Naive thymus-derived CD4-positive, alpha-beta T cell (primary cell): ENCODE results near the gene MAML2. TPM values are rescaled to one million over a fixed set of nuclear protein-coding genes. Genes with fewer than 3 reads are reported as not detected.
A peak's percentile ranks its signal among the peaks of the same experiment; 100 is the strongest.

ENCODE experiments used
- ATAC-seq: fragments of 150-1000 bp; cut with Tn5 transposase; 2 replicates; pipeline ENCODE4 v1.10.0; 2021; ENCODE audit warnings: mild to moderate bottlenecking, moderate library complexity
- CTCF ChIA-PET: fragments of 350-600 bp; sonication (Branson Sonifier 250); formaldehyde crosslinking; loops from one replicate; lab custom pipeline; 2021; ENCODE audit warnings: antibody characterized with exemption; lab: Charles Lee
- POLR2A ChIA-PET: fragments of 350-600 bp; sonication (Branson Sonifier 250); formaldehyde crosslinking; loops from one replicate; lab custom pipeline; 2021; ENCODE audit warnings: antibody characterized with exemption, inconsistent platforms; lab: Charles Lee
- DNase-seq, 9 donors: peaks; one replicate each; pipeline versions ENCODE4 v3.0.0 to v3.0.0-alpha.2; 2020 to 2022; ENCODE audit warnings: mixed read lengths in 1 of 9
- H3K27ac ChIP-seq: one replicate; pipeline ENCODE4 v1.7.0; 2013; ENCODE audit warnings: mild to moderate bottlenecking, low read depth, low read length, moderate library complexity
- H3K27me3 ChIP-seq, 2 donors: one replicate each; pipeline ENCODE4 v1.7.0; 2013; ENCODE audit warnings: low read length in 2 of 2, mild to moderate bottlenecking in 2 of 2, moderate library complexity in 2 of 2; ENCODE audit not compliant: control insufficient read depth in 2 of 2, insufficient read depth in 2 of 2
- H3K36me3 ChIP-seq, 3 experiments: 1 replicate in 2 of 3; 2 replicates in 1 of 3; pipeline ENCODE4 v1.7.0; 2013; ENCODE audit warnings: low read length in 3 of 3, mild to moderate bottlenecking in 3 of 3, moderate library complexity in 1 of 3; ENCODE audit not compliant: insufficient read depth in 3 of 3, control insufficient read depth in 2 of 3
- H3K4me1 ChIP-seq, 2 donors: one replicate each; pipeline ENCODE4 v1.7.0; 2013; ENCODE audit warnings: low read length in 2 of 2, mild to moderate bottlenecking in 2 of 2, moderate library complexity in 1 of 2; ENCODE audit not compliant: control insufficient read depth in 2 of 2, insufficient read depth in 2 of 2
- H3K4me3 ChIP-seq: 2 replicates; pipeline ENCODE4 v1.7.0; 2013; ENCODE audit warnings: mild to moderate bottlenecking, low read length
- H3K9me3 ChIP-seq, 3 experiments: 1 replicate in 2 of 3; 2 replicates in 1 of 3; pipeline ENCODE4 v1.7.0; 2013; ENCODE audit warnings: low read length in 3 of 3; ENCODE audit not compliant: control insufficient read depth in 2 of 3
- H3K27ac Mint-ChIP-seq, 9 donors: one replicate each; pipeline ENCODE4 v1.8.0; 2020 to 2022; ENCODE audit warnings: mixed read lengths in 9 of 9, mild to moderate bottlenecking in 8 of 9, moderate library complexity in 5 of 9, inconsistent platforms in 2 of 9
- H3K27me3 Mint-ChIP-seq, 5 donors: one replicate each; pipeline ENCODE4 v1.8.0; 2021 to 2022; ENCODE audit warnings: mixed read lengths in 5 of 5, mild to moderate bottlenecking in 1 of 5
- H3K36me3 Mint-ChIP-seq, 5 donors: one replicate each; pipeline ENCODE4 v1.8.0; 2020 to 2022; ENCODE audit warnings: mixed read lengths in 5 of 5, mild to moderate bottlenecking in 3 of 5, inconsistent platforms in 1 of 5
- H3K4me1 Mint-ChIP-seq, 7 donors: one replicate each; pipeline ENCODE4 v1.8.0; 2020 to 2022; ENCODE audit warnings: mixed read lengths in 7 of 7, mild to moderate bottlenecking in 3 of 7, inconsistent platforms in 1 of 7
- H3K4me3 Mint-ChIP-seq, 10 donors: one replicate each; pipeline ENCODE4 v1.8.0; 2020 to 2022; ENCODE audit warnings: mild to moderate bottlenecking in 10 of 10, mixed read lengths in 10 of 10, moderate library complexity in 6 of 10, inconsistent platforms in 2 of 10
- H3K9me3 Mint-ChIP-seq, 11 donors: one replicate each; pipeline ENCODE4 v1.8.0; 2020 to 2022; ENCODE audit warnings: mixed read lengths in 11 of 11, mild to moderate bottlenecking in 4 of 11, inconsistent platforms in 1 of 11, moderate library complexity in 1 of 11
- intact Hi-C, 2 donors: fragments of 100-400 bp; cut with micrococcal nuclease; formaldehyde crosslinking; loops; one replicate each; pipeline ENCODE4 v1.15.1; 2023
- polyA plus RNA-seq, 2 donors: library from polyadenylated mRNA; unstranded; fragments of 300-500 nt; fragmentation: Illumina TruSeq; gene quantifications; one replicate each; pipeline ENCODE4 v1.2.3, GENCODE V29; 2021
- total RNA-seq, 6 experiments: library from RNA in 5 of 6; stranded (reverse) in 5 of 6; gene quantifications; 1 replicate in 5 of 6; 2 replicates in 1 of 6; pipeline ENCODE4 v1.2.3 and lab custom pipeline; 2021 to 2026

Gene MAML2
- total and polyA plus RNA-seq, 7 experiments from 2014 or later: 12.6 to 81.3 (median 52.5) TPM

GRCh38 chr11:96123301-96123700 lies 219.7 kb downstream of the MAML2 start:
- POLR2A ChIA-PET: no interaction called here
- peaks cover 21 to 87% (median 68%) of the 10 kb centered on the region in 7 donors for H3K4me1 Mint-ChIP-seq
- peaks cover 8 to 68% (median 56%) of the 10 kb centered on the region in 5 donors for H3K36me3 Mint-ChIP-seq
- peak overlapping the region in 1 of 10 donors; percentile 23 for H3K4me3 Mint-ChIP-seq
- CTCF ChIA-PET: no interaction called here
- intact Hi-C loops: no loop called here
- ATAC-seq (no peak), DNase-seq (no peak)
- no peaks in the 10 kb centered on the region for H3K27me3 ChIP-seq
- H3K9me3 Mint-ChIP-seq: peaks cover 0 to 7% (median 0%) of the 10 kb centered on the region in 11 donors
- H3K4me3 ChIP-seq: no peak overlapping the region
- H3K9me3 ChIP-seq: no peaks in the 10 kb centered on the region
- no peaks in the 10 kb centered on the region for H3K27me3 Mint-ChIP-seq
- peaks cover 17 to 21% of the 10 kb centered on the region in 2 donors for H3K4me1 ChIP-seq
- peak overlapping the region in 6 of 9 donors; percentile 25 to 84 (median 62) for H3K27ac Mint-ChIP-seq
- H3K27ac ChIP-seq: no peak overlapping the region
- H3K36me3 ChIP-seq: peaks cover 0 to 20% (median 0%) of the 10 kb centered on the region in 3 experiments

- no peak overlapping the region for H3K4me3 Mint-ChIP-seq
- ChIA-PET POLR2A (interaction anchor here (0.6 kb wide), 1 partner anchor 10 kb away, joined by 3 read pairs; no protein-coding TSS in a partner anchor), CTCF (interaction anchor here (0.7 kb wide), 1 partner anchor 214 kb away, joined by 3 read pairs; no protein-coding TSS in a partner anchor)
- H3K27ac Mint-ChIP-seq: peak overlapping the region in 5 of 9 donors; percentile 46 to 84 (median 58)
- H3K4me1 ChIP-seq: peaks cover 17 to 21% of the 10 kb centered on the region in 2 donors
- H3K9me3 ChIP-seq: no peaks in the 10 kb centered on the region
- H3K27ac ChIP-seq: no peak overlapping the region
- H3K36me3 Mint-ChIP-seq: peaks cover 8 to 70% (median 61%) of the 10 kb centered on the region in 5 donors
- no peaks in the 10 kb centered on the region for H3K27me3 Mint-ChIP-seq
- H3K4me1 Mint-ChIP-seq: peaks cover 22 to 87% (median 67%) of the 10 kb centered on the region in 7 donors
- H3K9me3 Mint-ChIP-seq: peaks cover 0 to 8% (median 0%) of the 10 kb centered on the region in 11 donors
- intact Hi-C loops: no loop called here
- ATAC-seq (no peak), DNase-seq (no peak)
- no peak overlapping the region for H3K4me3 ChIP-seq
- H3K27me3 ChIP-seq: no peaks in the 10 kb centered on the region
- H3K36me3 ChIP-seq: peaks cover 0 to 20% (median 0%) of the 10 kb centered on the region in 3 experiments
Observed at GRCh38 chr11:96122601-96123074, 220.4 kb downstream of the MAML2 start.

GRCh38 chr11:96119211-96119610 lies 223.8 kb downstream of the MAML2 start:
- Histone ChIP-seq H3K36me3 (peaks cover 0 to 23% (median 0%) of the 10 kb centered on the region in 3 experiments), H3K27ac (no peak overlapping the region), H3K9me3 (no peaks in the 10 kb centered on the region), H3K4me3 (no peak overlapping the region), H3K4me1 (peaks cover 4 to 13% of the 10 kb centered on the region in 2 donors), H3K27me3 (no peaks in the 10 kb centered on the region)
- no peak for ATAC-seq
- POLR2A ChIA-PET: no interaction called here
- no peaks in the 10 kb centered on the region for H3K27me3 Mint-ChIP-seq
- H3K4me1 Mint-ChIP-seq: peaks cover 13 to 85% (median 64%) of the 10 kb centered on the region in 7 donors
- no peak overlapping the region for H3K4me3 Mint-ChIP-seq
- H3K27ac Mint-ChIP-seq: peak overlapping the region in 2 of 9 donors; percentile 15 to 17
- intact Hi-C loops: loop anchor here in 1 of 2 donors (2.0 kb wide), 1 partner anchor 18 kb away; no protein-coding TSS in a partner anchor
- H3K9me3 Mint-ChIP-seq: peaks cover 0 to 8% (median 0%) of the 10 kb centered on the region in 11 donors
- no peak for DNase-seq
- H3K36me3 Mint-ChIP-seq: peaks cover 8 to 76% (median 66%) of the 10 kb centered on the region in 5 donors
- CTCF ChIA-PET: interaction anchor here (0.7 to 0.9 kb wide), 2 partner anchors 65 to 224 kb away, joined by 3 read pairs; no protein-coding TSS in a partner anchor

DNA sequence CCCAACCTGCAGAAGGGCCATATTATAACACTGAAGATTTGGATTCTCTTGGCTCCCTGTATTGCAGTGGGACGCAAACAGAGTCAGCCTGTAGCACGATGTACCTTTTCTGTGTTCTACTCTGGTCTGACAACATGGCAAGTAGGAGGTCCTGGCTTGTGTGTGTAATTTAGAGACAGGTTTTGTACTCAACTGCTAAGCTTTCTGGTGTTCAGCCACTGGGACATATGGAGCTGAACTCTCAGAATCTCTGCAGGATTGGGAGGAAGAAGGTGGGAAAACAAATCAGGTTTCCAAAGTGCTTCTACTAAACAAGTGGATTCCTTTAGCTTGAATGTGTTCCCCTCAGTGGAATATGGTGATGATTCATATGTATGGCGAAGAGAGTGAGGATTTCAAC lies 226.6 kb downstream of the MAML2 start:
- DNase-seq (no peak), ATAC-seq (no peak)
- H3K4me3 ChIP-seq: no peak overlapping the region
- Mint-ChIP-seq H3K9me3 (peaks cover 0 to 8% (median 0%) of the 10 kb centered on the region in 11 donors), H3K27me3 (no peaks in the 10 kb centered on the region), H3K4me3 (no peak overlapping the region), H3K4me1 (peaks cover 21 to 85% (median 67%) of the 10 kb centered on the region in 7 donors), H3K27ac (peak overlapping the region in 8 of 9 donors; percentile 1 to 78 (median 32)), H3K36me3 (peaks cover 8 to 70% (median 66%) of the 10 kb centered on the region in 5 donors)
- no peaks in the 10 kb centered on the region for H3K9me3 ChIP-seq
- POLR2A ChIA-PET: interaction anchor here (0.6 to 1.3 kb wide), 4 partner anchors 11 to 227 kb away, joined by 3 read pairs; partner anchors contain the start of gene MAML2
- H3K36me3 ChIP-seq: peaks cover 0 to 14% (median 3%) of the 10 kb centered on the region in 3 experiments
- intact Hi-C loops: no loop called here
- H3K4me1 ChIP-seq: peaks cover 0 to 9% of the 10 kb centered on the region in 2 donors
- CTCF ChIA-PET: interaction anchor here (0.6 to 1.0 kb wide), 2 partner anchors 99 to 126 kb away, joined by 3 read pairs; no protein-coding TSS in a partner anchor
- H3K27me3 ChIP-seq: no peaks in the 10 kb centered on the region
- H3K27ac ChIP-seq: no peak overlapping the region

- H3K4me3 ChIP-seq: no peak overlapping the region
- POLR2A ChIA-PET: no interaction called here
- peak overlapping the region in 1 of 10 donors; percentile 39 for H3K4me3 Mint-ChIP-seq
- no peaks in the 10 kb centered on the region for H3K9me3 ChIP-seq
- peaks cover 4 to 71% (median 56%) of the 10 kb centered on the region in 5 donors for H3K36me3 Mint-ChIP-seq
- no peaks in the 10 kb centered on the region for H3K27me3 ChIP-seq
- H3K27me3 Mint-ChIP-seq: no peaks in the 10 kb centered on the region
- H3K4me1 Mint-ChIP-seq: peaks cover 24 to 73% (median 53%) of the 10 kb centered on the region in 7 donors
- no peak for DNase-seq
- H3K9me3 Mint-ChIP-seq: peaks cover 0 to 8% (median 0%) of the 10 kb centered on the region in 11 donors
- intact Hi-C loops: no loop called here
- CTCF ChIA-PET: interaction anchor here (1.5 kb wide), 1 partner anchor 228 kb away, joined by 6 read pairs; the partner anchor contains the start of gene MAML2
- peak overlapping the region in 8 of 9 donors; percentile 46 to 80 (median 68) for H3K27ac Mint-ChIP-seq
- no peak for ATAC-seq
- H3K27ac ChIP-seq: no peak overlapping the region
- H3K36me3 ChIP-seq: peaks cover 0 to 9% (median 3%) of the 10 kb centered on the region in 3 experiments
- H3K4me1 ChIP-seq: peaks cover 0 to 9% of the 10 kb centered on the region in 2 donors
Observed at GRCh38 chr11:96114178-96115064, 228.6 kb downstream of the MAML2 start.

- POLR2A ChIA-PET: no interaction called here
- Histone ChIP-seq H3K27me3 (no peaks in the 10 kb centered on the region), H3K9me3 (no peaks in the 10 kb centered on the region), H3K4me3 (no peak overlapping the region), H3K36me3 (peaks cover 0 to 3% (median 3%) of the 10 kb centered on the region in 3 experiments), H3K4me1 (peaks cover 0 to 9% of the 10 kb centered on the region in 2 donors), H3K27ac (no peak overlapping the region)
- DNase-seq: no peak
- H3K27ac Mint-ChIP-seq: peak overlapping the region in 8 of 9 donors; percentile 34 to 74 (median 54)
- CTCF ChIA-PET: interaction anchor here (1.0 kb wide), 1 partner anchor 22 kb away, joined by 3 read pairs; no protein-coding TSS in a partner anchor
- H3K4me3 Mint-ChIP-seq: peak overlapping the region in 2 of 10 donors; percentile 13 to 38
- intact Hi-C loops: loop anchor here (1.0 to 2.0 kb wide), 2 partner anchors 8 to 24 kb away; no protein-coding TSS in a partner anchor
- no peaks in the 10 kb centered on the region for H3K27me3 Mint-ChIP-seq
- H3K9me3 Mint-ChIP-seq: peaks cover 0 to 2% (median 0%) of the 10 kb centered on the region in 11 donors
- peaks cover 23 to 65% (median 43%) of the 10 kb centered on the region in 7 donors for H3K4me1 Mint-ChIP-seq
- peaks cover 4 to 59% (median 46%) of the 10 kb centered on the region in 5 donors for H3K36me3 Mint-ChIP-seq
- ATAC-seq: no peak
Observed at GRCh38 chr11:96113193-96113681, 229.8 kb downstream of the MAML2 start.
